HL-60 (cell line): ENCODE data around the gene AGAP3.

Experiments used
- DNase-seq, 2 experiments: peaks; one replicate each; pipeline ENCODE4 v3.0.0-alpha.2; 2010 to 2020; ENCODE audit warnings: low read depth in 1 of 2, low spot score in 1 of 2
- H3K27ac ChIP-seq: fragments of 250-450 bp; sonication (Bioruptor Pico); replicated peaks from 2 replicates; pipeline ENCODE4 v1.5.1; 2020; ENCODE audit warnings: mild to moderate bottlenecking, moderate library complexity
- H3K27me3 ChIP-seq: fragments of 250-450 bp; sonication (Bioruptor Pico); 2 replicates; pipeline ENCODE4 v1.5.1; 2021; ENCODE audit warnings: mild to moderate bottlenecking, moderate library complexity; ENCODE audit not compliant: insufficient read depth, poor library complexity, severe bottlenecking
- H3K4me3 ChIP-seq: replicated peaks from 2 replicates; pipeline ENCODE4 v1.5.1; 2011; ENCODE audit warnings: mild to moderate bottlenecking, control low read depth, low read length; ENCODE audit not compliant: insufficient read depth
- CTCF ChIP-seq: IDR thresholded peaks from one replicate; pipeline ENCODE4 v1.5.1; 2011; ENCODE audit warnings: low read length, control low read depth, inconsistent platforms; ENCODE audit not compliant: insufficient read depth
- GABPA ChIP-seq: IDR thresholded peaks from 2 replicates; pipeline ENCODE4 v1.6.1; 2012; ENCODE audit warnings: low read depth
- POLR2AphosphoS5 ChIP-seq: IDR thresholded peaks from 2 replicates; pipeline ENCODE4 v1.6.1; 2012; ENCODE audit warnings: low read depth
- REST ChIP-seq: IDR thresholded peaks from 2 replicates; pipeline ENCODE4 v1.6.1; 2012; ENCODE audit warnings: low read depth; ENCODE audit not compliant: insufficient replicate concordance
- SPI1 ChIP-seq: IDR thresholded peaks from 2 replicates; pipeline ENCODE4 v1.6.1; 2012; ENCODE audit warnings: low read depth, mild to moderate bottlenecking, borderline replicate concordance

The AGAP3 gene

GRCh38 chr7:151086802-151087244, 548 bp downstream of the AGAP3 start:
- Histone ChIP-seq H3K4me3 (peak overlapping the region; percentile 78), H3K27ac (peak overlapping the region; percentile 77), H3K27me3 (no peaks in the 10 kb centered on the region)
- TF ChIP-seq CTCF (no peak), REST (no peak), GABPA (no peak), POLR2AphosphoS5 (no peak), SPI1 (no peak)
- peak in 1 of 2 experiments; percentile 22 for DNase-seq

GRCh38 chr7:151087245-151088018, 1.2 kb downstream of the AGAP3 start:
- H3K27me3 ChIP-seq, result no peaks in the 10 kb centered on the region
- peak in 1 of 2 experiments; percentile 29 for DNase-seq
- TF ChIP-seq POLR2AphosphoS5 (no peak), REST (no peak), CTCF (no peak), GABPA (0 out of 2 replicates have a peak, but pooled peaks have one; percentile 10), SPI1 (no peak)
- peak overlapping the region; percentile 77 for H3K27ac ChIP-seq
- H3K4me3 ChIP-seq, result peak overlapping the region; percentile 78

- no peak for TF ChIP-seq GABPA
- TF ChIP-seq SPI1, result no peak
- no peak for TF ChIP-seq REST
- no peak for TF ChIP-seq POLR2AphosphoS5
- no peak for TF ChIP-seq CTCF
- DNase-seq, result peak in 1 of 2 experiments; percentile 22
- H3K27ac ChIP-seq, result peak overlapping the region; percentile 77
- H3K4me3 ChIP-seq, result peak overlapping the region; percentile 78
- no peaks in the 10 kb centered on the region for H3K27me3 ChIP-seq
These were observed 2.0 kb downstream of the AGAP3 start for GRCh38 chr7:151088019-151088855.
